ENCODE data around the gene PCNX4. TPM values are rescaled to one million over a fixed set of nuclear protein-coding genes. Genes with fewer than 3 reads are reported as not detected.

PCNX4 gene
- polyA plus RNA-seq, 4 donors, result 3.0 to 45.0 (median 9.0) TPM

Other genes with a start within 250 kb of the PCNX4 start
- gene RTN1, start 221.1 kb upstream of the PCNX4 start, polyA plus RNA-seq, result 10 to 100 TPM in 1 of 4 donors, 1 to 10 TPM in 2, under 1 TPM in 1; 0.45 to 34.4 (median 4.0) TPM
- under 1 TPM in 1 of 4 donors, not detected in 3; 0.32 TPM for gene LRRC9, start 171.8 kb upstream of the PCNX4 start, polyA plus RNA-seq
- gene DHRS7, start 73.5 kb downstream of the PCNX4 start, polyA plus RNA-seq, result 100 to 1,000 TPM in 2 of 4 donors, 10 to 100 TPM in 2; 78.7 to 302 (median 132) TPM
- gene PPM1A, start 157.3 kb downstream of the PCNX4 start, polyA plus RNA-seq, result 100 to 1,000 TPM in 1 of 4 donors, 10 to 100 TPM in 3; 27.6 to 101 (median 65.5) TPM

All from small intestine (tissue), 4 donors.